ENCODE measurements around the gene THEMIS2.

Gene THEMIS2

DNA sequence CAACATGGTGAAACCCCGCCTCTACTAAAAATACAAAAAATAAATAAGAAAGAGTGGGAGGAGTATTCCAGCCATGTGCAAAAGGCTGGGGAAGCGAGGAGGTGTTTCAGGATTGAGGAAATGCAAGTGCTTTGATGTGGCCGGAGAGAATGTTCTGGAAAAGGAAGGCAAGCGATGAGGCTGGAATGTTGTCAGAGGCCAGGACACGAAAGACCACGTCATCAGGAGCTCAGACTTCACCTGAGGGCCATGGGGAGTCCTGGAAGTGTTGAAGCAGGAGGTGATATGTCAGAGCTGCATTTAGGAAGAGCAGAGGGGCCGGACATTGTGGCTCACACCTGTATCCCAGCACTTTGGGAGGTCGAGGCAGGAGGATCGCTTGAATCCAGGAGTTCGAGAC, 10.9 kb upstream of the THEMIS2 start:
- H3K4me3 ChIP-seq (ENCODE audit: low read depth, low read length), result no peak overlapping the region

DNA sequence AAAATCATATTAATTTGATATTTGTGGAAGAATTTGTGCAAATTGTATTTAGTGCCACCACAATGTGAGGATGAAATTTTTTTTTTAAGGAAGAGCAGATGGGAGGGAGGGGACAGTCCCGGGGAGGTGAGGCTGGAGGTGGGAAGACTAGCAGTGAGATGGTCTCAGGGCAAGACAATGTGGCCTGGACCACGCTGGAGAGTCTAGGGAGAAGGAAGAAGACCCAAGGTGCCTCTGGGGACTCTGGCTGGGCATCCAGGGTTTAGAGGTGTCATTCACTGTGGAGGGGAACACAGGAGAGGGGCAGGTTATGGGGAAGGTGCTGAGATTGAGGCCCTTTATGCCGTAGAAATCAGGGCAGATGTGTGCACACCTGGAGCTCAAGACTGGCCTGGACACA, 10.3 kb upstream of the THEMIS2 start:
- no peak for TF ChIP-seq CTCF (IDR thresholded peaks at IDR 0.05; ENCODE audit: low read depth, low read length)
- TF ChIP-seq POLR2A (IDR thresholded peaks at IDR 0.05; ENCODE audit: extremely low read depth, insufficient read length), result no peak
- TF ChIP-seq MAX (IDR thresholded peaks at IDR 0.05; ENCODE audit: low read depth, low read length), result no peak
- TF ChIP-seq MYC (IDR thresholded peaks at IDR 0.05; ENCODE audit: low read depth, low read length), result no peak
- DNase-seq (ENCODE audit: low read depth), result no peak
- no peak overlapping the region for H3K4me3 ChIP-seq (ENCODE audit: low read depth, low read length)

More for the DNA sequence above, 10.9 kb upstream of the THEMIS2 start:
- TF ChIP-seq MAX (IDR thresholded peaks at IDR 0.05; ENCODE audit: low read depth, low read length), result no peak
- TF ChIP-seq CTCF (IDR thresholded peaks at IDR 0.05; ENCODE audit: low read depth, low read length), result no peak
- no peak for TF ChIP-seq MYC (IDR thresholded peaks at IDR 0.05; ENCODE audit: low read depth, low read length)
- TF ChIP-seq POLR2A (IDR thresholded peaks at IDR 0.05; ENCODE audit: extremely low read depth, insufficient read length), result no peak
- no peak for DNase-seq (ENCODE audit: low read depth)

DNA sequence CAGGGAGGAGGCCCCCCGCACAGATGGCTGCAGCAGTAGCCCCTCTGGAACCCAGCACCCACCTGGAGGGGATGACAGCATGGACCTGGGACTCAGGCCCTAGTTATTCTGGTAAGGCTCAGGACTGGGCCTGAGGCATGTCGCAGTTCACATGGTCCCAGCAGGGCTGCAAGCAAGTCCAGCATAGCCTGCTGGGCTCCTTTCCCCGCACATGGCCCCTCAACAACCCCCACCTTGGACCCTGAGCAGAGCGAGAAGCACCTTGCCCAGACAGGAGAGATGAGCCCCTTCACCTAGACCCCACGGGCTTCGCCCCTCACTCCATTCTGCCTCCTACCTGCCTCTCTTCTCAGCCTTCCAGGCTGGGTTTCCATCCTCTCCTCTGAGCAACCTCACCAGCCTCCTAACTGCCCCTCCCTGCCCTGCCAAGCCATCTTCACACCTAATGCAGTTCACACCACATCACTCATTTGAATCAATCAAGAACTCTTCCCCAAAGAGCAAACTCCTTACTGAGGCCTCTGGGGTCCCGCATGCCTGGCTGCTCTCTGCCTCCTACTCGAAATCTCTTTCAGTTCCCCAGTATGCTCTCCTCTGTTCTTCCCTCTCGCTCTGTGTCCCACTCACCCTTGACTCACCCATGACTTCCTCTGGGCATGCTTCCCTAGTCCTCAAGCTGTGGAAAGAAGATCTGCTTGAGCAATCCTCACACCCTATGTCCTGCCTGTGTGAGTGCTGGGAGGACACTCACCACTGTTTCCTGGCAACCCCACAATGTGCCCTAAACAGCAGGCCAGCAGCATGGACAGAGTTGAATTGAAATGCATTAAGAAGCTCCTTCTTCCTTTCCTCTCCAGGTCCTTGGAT, 9.4 kb upstream of the THEMIS2 start:
- H3K4me3 ChIP-seq (ENCODE audit: low read depth, low read length), result no peak overlapping the region
- TF ChIP-seq MYC (IDR thresholded peaks at IDR 0.05; ENCODE audit: low read depth, low read length), result no peak
- peak; percentile 53; the same call in 1 of the 2 replicates for TF ChIP-seq MAX (IDR thresholded peaks at IDR 0.05; ENCODE audit: low read depth, low read length)
- TF ChIP-seq POLR2A (IDR thresholded peaks at IDR 0.05; ENCODE audit: extremely low read depth, insufficient read length), result no peak
- TF ChIP-seq CTCF (IDR thresholded peaks at IDR 0.05; ENCODE audit: low read depth, low read length), result no peak
- DNase-seq (ENCODE audit: low read depth), result peak; percentile 95

DNA sequence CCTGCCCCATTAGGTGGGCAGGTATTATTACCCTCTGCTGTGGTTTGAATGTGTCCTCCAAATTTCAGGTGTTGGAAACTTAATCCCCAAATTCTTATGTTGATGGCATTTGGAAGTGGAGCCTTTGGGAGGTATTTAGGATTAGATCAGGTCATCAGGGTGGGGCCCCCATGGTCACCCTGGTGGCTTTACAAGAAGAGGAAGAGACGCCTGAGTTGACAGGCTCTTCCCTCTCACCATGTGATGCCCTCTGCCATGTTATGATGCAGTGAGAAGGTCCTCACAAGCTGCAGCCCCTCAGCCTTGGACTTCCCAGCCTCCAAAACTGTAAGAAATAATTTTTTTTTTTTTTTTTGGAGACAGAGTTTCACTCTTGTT, 8.8 kb upstream of the THEMIS2 start:
- DNase-seq (ENCODE audit: low read depth), result peak; percentile 57
- H3K4me3 ChIP-seq (ENCODE audit: low read depth, low read length), result no peak overlapping the region
- TF ChIP-seq MAX (IDR thresholded peaks at IDR 0.05; ENCODE audit: low read depth, low read length) (no peak), CTCF (IDR thresholded peaks at IDR 0.05; ENCODE audit: low read depth, low read length) (no peak), MYC (IDR thresholded peaks at IDR 0.05; ENCODE audit: low read depth, low read length) (no peak), POLR2A (IDR thresholded peaks at IDR 0.05; ENCODE audit: extremely low read depth, insufficient read length) (no peak)

DNA sequence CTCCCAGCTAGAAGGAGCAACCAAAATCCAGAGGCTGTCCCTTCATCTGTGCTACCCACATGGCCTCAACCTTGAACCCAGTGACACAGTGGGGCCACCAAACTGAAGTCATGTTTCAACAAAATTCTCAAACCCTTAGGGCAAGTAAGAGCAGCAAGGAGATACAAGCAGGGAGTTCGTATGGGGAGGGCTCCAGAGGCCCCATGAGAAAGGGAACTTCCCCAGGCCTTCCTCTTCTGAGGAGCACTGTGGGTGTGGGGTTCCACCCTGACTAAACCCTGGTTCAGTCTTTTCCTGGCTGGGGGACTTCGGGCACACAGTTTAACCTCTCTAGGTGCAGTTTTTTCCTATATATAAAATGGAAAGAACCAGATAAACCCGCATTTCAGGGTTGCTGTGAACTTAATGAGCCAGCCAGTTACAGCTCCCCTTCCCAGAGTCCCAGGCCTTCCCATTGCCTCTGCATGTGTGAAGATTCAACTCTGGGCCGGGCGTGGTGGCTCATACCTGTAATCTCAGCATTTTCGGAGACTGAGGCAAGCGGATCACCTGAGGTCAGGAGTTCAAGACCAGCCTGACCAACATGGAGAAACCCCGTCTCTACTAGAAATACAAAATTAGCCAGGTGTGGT, 8.0 kb upstream of the THEMIS2 start:
- TF ChIP-seq POLR2A (IDR thresholded peaks at IDR 0.05; ENCODE audit: extremely low read depth, insufficient read length) (no peak), CTCF (IDR thresholded peaks at IDR 0.05; ENCODE audit: low read depth, low read length) (no peak), MYC (IDR thresholded peaks at IDR 0.05; ENCODE audit: low read depth, low read length) (peak; percentile 25; the same call in 1 of the 2 replicates), MAX (IDR thresholded peaks at IDR 0.05; ENCODE audit: low read depth, low read length) (no peak)
- no peak overlapping the region for H3K4me3 ChIP-seq (ENCODE audit: low read depth, low read length)
- DNase-seq (ENCODE audit: low read depth), result peak; percentile 75

All from NB4 (cell line).